ENCODE measurements around the gene WDCP. TPM values are rescaled to one million over a fixed set of nuclear protein-coding genes. Genes with fewer than 3 reads are reported as not detected.

The WDCP gene
- total RNA-seq, 1 donor from 2014 or later: 5.2 TPM

DNA sequence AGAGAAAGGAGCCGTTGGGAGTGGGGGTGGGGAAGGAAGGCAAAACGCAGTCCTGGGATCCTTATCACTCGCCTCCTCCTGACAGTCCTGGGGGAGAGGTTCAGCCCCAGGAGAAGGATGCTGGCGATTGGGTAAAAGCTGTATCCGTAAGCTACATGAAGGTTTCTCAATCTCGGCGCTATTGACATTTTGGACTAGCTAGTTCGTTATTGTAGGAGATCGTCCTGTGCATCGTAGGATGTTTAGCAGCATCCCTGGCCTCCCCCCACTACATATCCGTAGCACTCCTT is 38.0 kb upstream of the WDCP start:
- H3K27ac ChIP-seq: peak overlapping the region; percentile 94
- peaks cover 12% of the 10 kb centered on the region for H3K4me1 ChIP-seq
- TF ChIP-seq POLR2AphosphoS5 (IDR thresholded peaks at IDR 0.05; ENCODE audit: insufficient read depth in 1 of 2, low read depth in 1 of 2) (no peak), POLR2A (IDR thresholded peaks at IDR 0.05) (no peak)
- TF ChIP-seq, protein P1, sequence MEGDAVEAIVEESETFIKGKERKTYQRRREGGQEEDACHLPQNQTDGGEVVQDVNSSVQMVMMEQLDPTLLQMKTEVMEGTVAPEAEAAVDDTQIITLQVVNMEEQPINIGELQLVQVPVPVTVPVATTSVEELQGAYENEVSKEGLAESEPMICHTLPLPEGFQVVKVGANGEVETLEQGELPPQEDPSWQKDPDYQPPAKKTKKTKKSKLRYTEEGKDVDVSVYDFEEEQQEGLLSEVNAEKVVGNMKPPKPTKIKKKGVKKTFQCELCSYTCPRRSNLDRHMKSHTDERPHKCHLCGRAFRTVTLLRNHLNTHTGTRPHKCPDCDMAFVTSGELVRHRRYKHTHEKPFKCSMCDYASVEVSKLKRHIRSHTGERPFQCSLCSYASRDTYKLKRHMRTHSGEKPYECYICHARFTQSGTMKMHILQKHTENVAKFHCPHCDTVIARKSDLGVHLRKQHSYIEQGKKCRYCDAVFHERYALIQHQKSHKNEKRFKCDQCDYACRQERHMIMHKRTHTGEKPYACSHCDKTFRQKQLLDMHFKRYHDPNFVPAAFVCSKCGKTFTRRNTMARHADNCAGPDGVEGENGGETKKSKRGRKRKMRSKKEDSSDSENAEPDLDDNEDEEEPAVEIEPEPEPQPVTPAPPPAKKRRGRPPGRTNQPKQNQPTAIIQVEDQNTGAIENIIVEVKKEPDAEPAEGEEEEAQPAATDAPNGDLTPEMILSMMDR (IDR thresholded peaks at IDR 0.05): no peak
- intact Hi-C loops (cut with DNase I): loop anchor here (2.0 kb wide), 1 partner anchor 156 kb away; no protein-coding TSS in a partner anchor
- H3K36me3 ChIP-seq: peaks cover 0 to 10% of the 10 kb centered on the region in 2 donors
- H3K27me3 ChIP-seq: no peaks in the 10 kb centered on the region
- DNase-seq (ENCODE audit: extremely low spot score in 2 of 2): no peak
- H3K4me3 ChIP-seq: peak overlapping the region; percentile 53 to 64
- H3K9me3 ChIP-seq: no peaks in the 10 kb centered on the region

DNA sequence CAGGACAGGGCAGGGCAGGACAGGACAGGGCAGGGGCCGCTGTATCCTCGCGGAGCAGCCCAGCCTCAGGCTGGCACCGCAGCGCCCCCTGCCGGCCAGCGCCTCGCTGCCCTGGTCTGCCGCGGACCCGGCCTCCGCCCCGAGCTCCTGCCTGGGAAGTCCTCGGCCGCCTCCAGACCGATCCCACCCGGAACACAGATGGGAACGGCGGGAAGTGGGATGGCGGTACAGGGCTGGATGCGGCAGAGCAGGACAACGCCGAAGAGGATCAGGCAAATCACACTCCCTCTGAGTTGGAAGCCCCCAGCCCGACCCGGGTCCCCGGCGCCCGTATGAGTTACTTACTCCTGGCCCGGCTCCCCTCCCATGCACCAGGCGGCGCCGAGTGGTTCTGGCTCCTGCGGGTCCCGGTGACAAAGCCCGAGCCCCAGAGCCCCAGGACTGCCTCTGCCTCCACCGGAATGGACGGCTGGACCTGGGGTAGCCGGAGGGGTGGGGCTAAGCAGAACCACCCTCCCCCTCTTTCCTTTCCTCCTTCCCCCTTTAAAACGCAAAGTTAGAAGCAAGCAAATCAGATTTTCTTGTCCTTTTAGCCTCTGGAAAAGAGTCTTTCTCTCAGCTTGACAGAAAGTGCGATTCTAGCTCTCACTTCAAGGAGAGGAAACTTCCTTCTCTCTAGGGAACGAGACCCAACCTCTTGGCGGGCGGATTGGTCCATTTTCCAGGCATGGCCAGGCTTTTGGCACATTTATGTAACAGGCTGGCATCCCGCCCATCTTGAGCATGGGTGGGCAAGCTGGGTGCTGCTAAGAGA is 37.4 kb upstream of the WDCP start, which contains the start of gene TP53I3:
Gene TP53I3, minus strand, starts transcription at position 449 of the 814 bp plus-strand sequence. CDS start 508 bp downstream, outside the sequence.
- intact Hi-C loops (cut with DNase I): loop anchor here (2.0 kb wide), 1 partner anchor 156 kb away; no protein-coding TSS in a partner anchor
- peak in 1 of 2 donors; percentile 95 for DNase-seq (ENCODE audit: extremely low spot score in 2 of 2)
- Histone ChIP-seq H3K4me3 (peak within 1 kb of the TSS; percentile 53 to 64), H3K27me3 (no peaks in the 10 kb centered on the region), H3K36me3 (peaks cover 0 to 10% of the 10 kb centered on the region in 2 donors), H3K27ac (peak within 1 kb of the TSS; percentile 94), H3K9me3 (no peaks in the 10 kb centered on the region), H3K4me1 (peaks cover 12% of the 10 kb centered on the region)
- TF ChIP-seq POLR2A (IDR thresholded peaks at IDR 0.05) (peak in 1 of 2 donors; percentile 43), POLR2AphosphoS5 (IDR thresholded peaks at IDR 0.05; ENCODE audit: insufficient read depth in 1 of 2, low read depth in 1 of 2) (peak in 1 of 2 donors; percentile 89)
- TF ChIP-seq, protein P1 (IDR thresholded peaks at IDR 0.05): peak; percentile 86 to 97 (median 97)

DNA sequence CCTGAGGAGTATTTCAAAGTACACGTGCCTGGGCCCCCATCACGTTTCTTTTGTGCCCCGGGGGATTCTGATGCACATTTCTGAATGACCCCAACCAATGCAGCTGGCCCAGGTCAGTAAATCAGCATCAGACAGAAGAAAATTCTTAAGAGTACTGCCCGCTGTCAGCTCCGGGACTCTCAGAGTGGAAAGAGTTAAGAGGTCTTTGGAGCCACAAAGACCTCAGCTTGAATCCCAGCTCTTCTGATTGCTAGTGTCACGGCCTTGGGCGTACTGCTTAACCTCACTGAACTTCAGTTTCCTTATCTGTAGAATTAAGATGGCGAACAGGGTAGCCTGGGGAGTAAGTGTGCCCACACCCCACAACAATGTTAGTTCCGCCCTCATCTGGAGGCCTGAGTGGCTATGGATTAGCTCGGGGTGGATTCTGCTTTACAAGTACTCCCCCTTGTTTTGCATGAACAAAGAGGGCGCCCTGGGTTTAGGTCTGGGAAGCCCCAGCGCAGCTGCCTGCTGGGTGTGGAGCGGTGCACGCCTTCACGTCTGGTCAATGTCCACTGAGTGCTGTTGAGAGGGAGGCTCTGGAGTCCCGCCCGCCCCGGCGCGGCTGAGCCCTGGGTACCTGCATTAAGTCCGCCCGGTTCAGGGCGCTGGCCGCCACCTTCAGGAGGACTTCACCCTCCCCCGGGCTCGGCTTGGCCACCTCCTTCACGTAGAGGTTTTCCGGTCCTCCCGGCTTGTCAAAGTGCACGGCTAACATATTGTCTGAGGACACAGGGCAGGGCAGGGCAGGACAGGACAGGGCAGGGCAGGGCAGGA is 36.6 kb upstream of the WDCP start:
- TF ChIP-seq, protein P1 (IDR thresholded peaks at IDR 0.05): no peak
- TF ChIP-seq POLR2AphosphoS5 (IDR thresholded peaks at IDR 0.05; ENCODE audit: insufficient read depth in 1 of 2, low read depth in 1 of 2) (no peak), POLR2A (IDR thresholded peaks at IDR 0.05) (no peak)
- intact Hi-C loops (cut with DNase I): loop anchor here (2.0 kb wide), 1 partner anchor 155 kb away; no protein-coding TSS in a partner anchor
- peaks cover 0 to 18% of the 10 kb centered on the region in 2 donors for H3K36me3 ChIP-seq
- DNase-seq (ENCODE audit: extremely low spot score in 2 of 2): peak in 1 of 2 donors; percentile 93
- peak overlapping the region; percentile 53 to 64 for H3K4me3 ChIP-seq
- H3K4me1 ChIP-seq: peaks cover 12% of the 10 kb centered on the region
- H3K9me3 ChIP-seq: no peaks in the 10 kb centered on the region
- no peaks in the 10 kb centered on the region for H3K27me3 ChIP-seq
- peak overlapping the region; percentile 94 for H3K27ac ChIP-seq

DNA sequence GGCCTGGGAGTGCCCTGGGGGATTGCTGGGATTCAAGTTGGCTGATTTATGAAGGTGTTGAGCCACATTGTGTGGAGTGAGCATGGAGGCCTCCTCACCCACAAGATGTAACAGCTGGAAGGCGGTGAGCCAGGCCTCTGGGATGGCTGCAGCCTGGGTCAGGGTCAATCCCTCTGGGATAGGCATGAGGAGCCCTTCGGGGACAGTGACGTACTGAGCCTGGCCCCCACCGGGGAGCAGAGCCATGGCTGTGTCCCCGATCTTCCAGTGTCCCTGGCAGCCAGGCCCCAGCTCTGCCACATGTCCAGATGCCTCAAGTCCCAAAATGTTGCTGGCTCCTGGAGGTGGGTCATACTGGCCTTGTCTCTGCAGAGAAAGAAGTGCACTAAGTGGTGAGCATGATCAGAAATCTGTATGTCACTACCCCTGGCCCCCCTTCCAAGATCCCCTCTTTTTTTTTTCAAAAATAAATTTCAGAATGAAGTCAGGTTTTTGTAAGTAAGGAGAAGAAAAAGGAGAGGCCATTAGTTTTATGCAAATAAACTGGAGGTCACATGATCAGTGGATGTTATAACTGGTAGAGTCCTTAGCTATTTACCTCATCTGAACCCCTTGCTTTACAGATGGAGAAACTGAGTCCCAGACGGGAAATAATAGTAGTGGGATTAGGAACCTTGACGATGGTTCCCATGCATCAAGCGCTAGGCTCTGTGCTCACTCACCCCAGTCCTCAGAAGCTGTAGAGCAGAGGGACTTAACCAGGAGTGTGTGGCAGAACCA is 35.8 kb upstream of the WDCP start:
- DNase-seq (ENCODE audit: extremely low spot score in 2 of 2): no peak
- H3K27me3 ChIP-seq: no peaks in the 10 kb centered on the region
- H3K9me3 ChIP-seq: no peaks in the 10 kb centered on the region
- H3K4me1 ChIP-seq: peaks cover 12% of the 10 kb centered on the region
- peak overlapping the region; percentile 53 to 64 for H3K4me3 ChIP-seq
- H3K36me3 ChIP-seq: peaks cover 0 to 18% of the 10 kb centered on the region in 2 donors
- peak overlapping the region; percentile 94 for H3K27ac ChIP-seq
- TF ChIP-seq POLR2AphosphoS5 (IDR thresholded peaks at IDR 0.05; ENCODE audit: insufficient read depth in 1 of 2, low read depth in 1 of 2) (no peak), POLR2A (IDR thresholded peaks at IDR 0.05) (no peak)
- TF ChIP-seq, protein P1 (IDR thresholded peaks at IDR 0.05): no peak
- intact Hi-C loops (cut with DNase I): no loop called here

All from vagina (tissue), 2 donors.